Ovary (tissue), 9 donors: Measurements from ENCODE around the gene RAET1E. TPM values are rescaled to one million over a fixed set of nuclear protein-coding genes. Genes with fewer than 3 reads are reported as not detected.
"Not testable (repeated sequence)": the region's sequence is repeated elsewhere in the genome, so short reads cannot be mapped to it uniquely, and the experiment has no call there.

Experiments
- DNase-seq, 5 donors: peaks; one replicate each; pipeline ENCODE4 v3.0.0-alpha.2; 2019 to 2020
- H3K27ac ChIP-seq, 2 donors: fragments of 200-600 bp; one replicate each; pipeline versions ENCODE4 v1.5.1 to v1.8.0; 2019 to 2022
- H3K27me3 ChIP-seq: fragments of 200-600 bp; one replicate; pipeline ENCODE4 v1.8.0; 2022
- H3K36me3 ChIP-seq: fragments of 200-600 bp; sonication (generic); one replicate; pipeline ENCODE4 v1.5.1; 2019
- H3K4me1 ChIP-seq: one replicate; pipeline ENCODE4 v1.8.1; 2013; ENCODE audit warnings: mild to moderate bottlenecking, moderate library complexity; ENCODE audit not compliant: insufficient read depth
- H3K4me3 ChIP-seq: fragments of 200-600 bp; sonication (generic); one replicate; pipeline ENCODE4 v1.5.1; 2017
- H3K9me3 ChIP-seq, 2 donors: fragments of 200-600 bp in 1 of 2; sonication (generic) in 1 of 2; one replicate each; pipeline versions ENCODE4 v1.5.1 to v1.8.1; 2013 to 2019; ENCODE audit warnings: mild to moderate bottlenecking in 1 of 2, moderate library complexity in 1 of 2
- CTCF ChIP-seq, 3 donors: fragments of 450-650 bp in 2 of 3; fragments of 200-600 bp in 1 of 3; IDR thresholded peaks; one replicate each; pipeline versions ENCODE4 v1.5.1 to v1.8.0; 2016 to 2022; ENCODE audit warnings: antibody characterized with exemption in 3 of 3, mild to moderate bottlenecking in 1 of 3
- EP300 ChIP-seq: sonication (generic); formaldehyde crosslinking; IDR thresholded peaks from one replicate; pipeline ENCODE4 v1.6.1; 2017; ENCODE audit warnings: antibody characterized with exemption
- POLR2A ChIP-seq: fragments of 450-650 bp; IDR thresholded peaks from one replicate; pipeline ENCODE4 v1.6.1; 2017; ENCODE audit warnings: antibody characterized with exemption, mild to moderate bottlenecking, moderate library complexity
- WGBS, 3 donors: extraction: QIAGEN DNeasy Blood & Tissue Kit in 1 of 3; methylation state at CpG; one replicate each; pipeline versions ENCODE4 v1.1.5 to v1.1.7; 2013 to 2017; 5-methylcytosine and 5-hydroxymethylcytosine counted together
- intact Hi-C, 4 donors: fragments of 100-400 bp; cut with DNase I; formaldehyde crosslinking; loops; one replicate each; pipeline versions ENCODE4 v1.11.0 to v1.15.1; 2022 to 2023
- polyA plus RNA-seq, 2 donors: library from polyadenylated mRNA; stranded (reverse); fragments of 200-250 nt in 1 of 2; fragments of 350-450 nt in 1 of 2; fragmentation: Illumina TruSeq in 1 of 2; extraction: RNeasy Lipid Tissue Mini Kit (QIAGEN cat#74804) in 1 of 2; gene quantifications; one replicate each; pipeline ENCODE4 v1.2.3, GENCODE V29; 2013 to 2014
- total RNA-seq, 7 donors: library from RNA; depleted of rRNA in 2 of 7; stranded (reverse); fragments of >200 nt in 2 of 7; fragmentation: NEBNext Ultra II Directional in 3 of 7; extraction: Animal tissue kit (Norgen Biotek cat#: 25700) in 3 of 7; gene quantifications; one replicate each; pipeline versions ENCODE4 v1.1.0 to v1.2.4, GENCODE V29; 2016 to 2023
- donor health status: DM: no; HTN: no; CAD: no; lungs with moderate emphysema.
- donor health status: DM: no; HTN: no; CAD: no.
- donor health status: Bipolar disorder and iron deficiency.
- donor health status: DM: yes; HTN: yes; CAD: no.
- donor health status: DM: no; HTN: no; CAD: no.
- donor health status: DM: yes; HTN: yes; CAD: no.

RAET1E gene
- total and polyA plus RNA-seq, 9 donors, result 0.11 to 0.69 (median 0.22) TPM; not detected in 3

GRCh38 chr6:149938571-149939355, 40.9 kb upstream of the RAET1E start:
- Histone ChIP-seq H3K4me1 (peaks cover 1% of the 10 kb centered on the region), H3K9me3 (no peaks in the 10 kb centered on the region), H3K36me3 (no peaks in the 10 kb centered on the region), H3K27me3 (peaks cover 3% of the 10 kb centered on the region), H3K4me3 (peak overlapping the region; percentile 20), H3K27ac (no peak overlapping the region)
- TF ChIP-seq EP300 (no peak), POLR2A (no peak), CTCF (IDR thresholded peaks at IDR 0.05) (no peak)
- WGBS, 3 donors, result 2 to 3% (median 2%) methylated on average over 43 to 58 of the region's 58 CpGs
- intact Hi-C loops, result loop anchor here in 2 of 4 donors (2.0 to 5.0 kb wide), 2 partner anchors 78 to 79 kb away; no protein-coding TSS in a partner anchor
- peak in 1 of 5 donors; percentile 13 for DNase-seq

GRCh38 chr6:149938013-149938570, 40.2 kb upstream of the RAET1E start:
- not testable (repeated sequence) for DNase-seq, H3K4me3 ChIP-seq, H3K4me1 ChIP-seq, H3K36me3 ChIP-seq, H3K9me3 ChIP-seq, H3K27ac ChIP-seq, H3K27me3 ChIP-seq
- WGBS, 3 donors, result 3 to 5% (median 3%) methylated on average over 15 to 17 of the region's 20 CpGs
- intact Hi-C loops, result loop anchor here in 2 of 4 donors (2.0 to 5.0 kb wide), 2 partner anchors 79 kb away; no protein-coding TSS in a partner anchor

- 32 to 36% (median 33%) methylated on average over 2 of the region's 2 CpGs for WGBS, 3 donors
Measured at GRCh38 chr6:149936743-149937142, 38.8 kb upstream of the RAET1E start.

GRCh38 chr6:149935668-149936067, 37.8 kb upstream of the RAET1E start:
- TF ChIP-seq CTCF (IDR thresholded peaks at IDR 0.05) (no peak), EP300 (no peak), POLR2A (no peak)
- Histone ChIP-seq H3K4me3 (no peak overlapping the region), H3K36me3 (no peaks in the 10 kb centered on the region), H3K9me3 (no peaks in the 10 kb centered on the region), H3K27ac (no peak overlapping the region), H3K4me1 (no peaks in the 10 kb centered on the region), H3K27me3 (peaks cover 3% of the 10 kb centered on the region)
- intact Hi-C loops, result loop anchor here in 1 of 4 donors (5.0 kb wide), 1 partner anchor 82 kb away; no protein-coding TSS in a partner anchor
- 42 to 64% (median 49%) methylated on average over 2 of the region's 2 CpGs for WGBS, 3 donors
- no peak for DNase-seq

More at GRCh38 chr6:149936743-149937142, 38.8 kb upstream of the RAET1E start:
- H3K9me3 ChIP-seq, result no peaks in the 10 kb centered on the region
- H3K36me3 ChIP-seq, result no peaks in the 10 kb centered on the region
- H3K4me1 ChIP-seq, result peaks cover 1% of the 10 kb centered on the region
- TF ChIP-seq EP300 (no peak), CTCF (IDR thresholded peaks at IDR 0.05) (no peak), POLR2A (no peak)
- H3K4me3 ChIP-seq, result no peak overlapping the region
- H3K27ac ChIP-seq, result no peak overlapping the region
- no peak for DNase-seq
- intact Hi-C loops, result loop anchor here in 1 of 4 donors (5.0 kb wide), 1 partner anchor 81 kb away; no protein-coding TSS in a partner anchor
- peaks cover 3% of the 10 kb centered on the region for H3K27me3 ChIP-seq
